ENCODE measurements around the gene SLC18A3. TPM values are rescaled to one million over a fixed set of nuclear protein-coding genes. Genes with fewer than 3 reads are reported as not detected.

SLC18A3 gene
- total RNA-seq, 2 donors from 2014 or later, result not detected

GRCh38 chr10:49656845-49657493 lies 46.9 kb downstream of the SLC18A3 start:
- Histone ChIP-seq H3K27me3 (replicated peaks; ENCODE audit: insufficient read depth) (no peaks in the 10 kb centered on the region), H3K9me3 (no peaks in the 10 kb centered on the region), H3K27ac (no peak overlapping the region), H3K4me3 (no peak overlapping the region), H3K36me3 (no peaks in the 10 kb centered on the region), H3K4me1 (replicated peaks) (no peaks in the 10 kb centered on the region)
- WGBS, result 61% methylated on average over 9 of the region's 9 CpGs
- intact Hi-C loops (cut with DNase I), result no loop called here
- TF ChIP-seq POLR2AphosphoS5 (IDR thresholded peaks at IDR 0.05) (no peak), CTCF (IDR thresholded peaks at IDR 0.05) (no peak), POLR2A (IDR thresholded peaks at IDR 0.05) (no peak)
- DNase-seq (ENCODE audit: low spot score), result no peak

- intact Hi-C loops (cut with DNase I), result no loop called here
- WGBS, result 100% methylated on average over 1 of the region's 1 CpG
- no peak for DNase-seq (ENCODE audit: low spot score)
- no peak for TF ChIP-seq POLR2A (IDR thresholded peaks at IDR 0.05)
- no peak for TF ChIP-seq POLR2AphosphoS5 (IDR thresholded peaks at IDR 0.05)
- H3K9me3 ChIP-seq, result no peaks in the 10 kb centered on the region
- H3K4me1 ChIP-seq (replicated peaks), result no peaks in the 10 kb centered on the region
- no peaks in the 10 kb centered on the region for H3K36me3 ChIP-seq
- H3K4me3 ChIP-seq, result no peak overlapping the region
- no peak overlapping the region for H3K27ac ChIP-seq
- H3K27me3 ChIP-seq (replicated peaks; ENCODE audit: insufficient read depth), result no peaks in the 10 kb centered on the region
Measured at GRCh38 chr10:49657606-49658005, 47.5 kb downstream of the SLC18A3 start.

- no peak overlapping the region for H3K4me3 ChIP-seq
- intact Hi-C loops (cut with DNase I), result no loop called here
- DNase-seq (ENCODE audit: low spot score), result no peak
- H3K9me3 ChIP-seq, result no peaks in the 10 kb centered on the region
- no peaks in the 10 kb centered on the region for H3K36me3 ChIP-seq
- WGBS, result 50% methylated on average over 8 of the region's 8 CpGs
- no peak overlapping the region for H3K27ac ChIP-seq
- H3K4me1 ChIP-seq (replicated peaks), result no peaks in the 10 kb centered on the region
- H3K27me3 ChIP-seq (replicated peaks; ENCODE audit: insufficient read depth), result no peaks in the 10 kb centered on the region
- TF ChIP-seq CTCF (IDR thresholded peaks at IDR 0.05) (no peak), POLR2A (IDR thresholded peaks at IDR 0.05) (no peak), POLR2AphosphoS5 (IDR thresholded peaks at IDR 0.05) (no peak)
Measured at GRCh38 chr10:49661140-49661856, 51.2 kb downstream of the SLC18A3 start.

Other genes with a start within 250 kb of the SLC18A3 start
- not detected for gene DRGX, start 214.2 kb upstream of the SLC18A3 start, total RNA-seq
- gene ERCC6, start 71.2 kb upstream of the SLC18A3 start, total RNA-seq, result 10 to 100 TPM; 18.5 to 45.5 TPM
- under 1 TPM in 1 of 2 donors, not detected in 1; 0.40 TPM for gene CHAT, start 3.7 kb downstream of the SLC18A3 start, total RNA-seq
- 1 to 10 TPM in 1 of 2 donors, not detected in 1; 1.5 TPM for gene C10orf53, start 69.3 kb downstream of the SLC18A3 start, total RNA-seq
- gene OGDHL, start 152.0 kb downstream of the SLC18A3 start, total RNA-seq, result 1 to 10 TPM; 3.3 to 8.5 TPM